Stimulated activated CD4-positive, alpha-beta T cell treated with anti-CD3 and anti-CD28 coated beads, Interleukin-4, amount 100 ng/mL, for 48 hours (primary cell): ENCODE results near the gene NXPE2.

Experiments
- DNase-seq, 2 donors: peaks; one replicate each; pipeline ENCODE4 v3.0.0-alpha.2; 2020; ENCODE audit warnings: low read depth in 2 of 2

Gene NXPE2

GRCh38 chr11:114745150-114745671 lies 66.9 kb downstream of the NXPE2 start:
- DNase-seq, result no peak

DNA sequence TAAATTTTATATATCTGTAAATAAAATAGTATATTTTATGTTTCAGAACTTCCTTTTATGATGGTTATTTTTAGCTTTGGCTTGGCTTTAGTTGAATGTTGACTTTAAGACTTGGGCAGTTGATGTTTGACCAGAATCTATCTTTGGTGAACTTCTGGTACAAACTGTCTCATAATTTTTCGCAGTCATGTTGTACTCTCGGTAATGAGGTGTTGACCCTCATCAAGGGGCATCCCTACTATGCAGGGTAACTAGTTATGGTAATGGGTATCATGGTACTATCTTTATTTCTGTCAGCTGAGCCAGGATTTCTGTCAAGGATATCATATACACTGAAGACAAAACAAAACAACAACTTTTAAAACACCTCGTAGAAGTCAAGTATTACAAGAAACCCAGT lies 67.7 kb downstream of the NXPE2 start:
- no peak for DNase-seq
